GM12801 (cell line): Measurements from ENCODE around the gene GPRIN2.

Source experiments
- CTCF ChIP-seq: IDR thresholded peaks from one replicate; pipeline ENCODE4 v1.5.1; 2011; ENCODE audit warnings: control low read depth; ENCODE audit not compliant: insufficient read length; ENCODE audit errors: extremely low read depth

The GPRIN2 gene

DNA sequence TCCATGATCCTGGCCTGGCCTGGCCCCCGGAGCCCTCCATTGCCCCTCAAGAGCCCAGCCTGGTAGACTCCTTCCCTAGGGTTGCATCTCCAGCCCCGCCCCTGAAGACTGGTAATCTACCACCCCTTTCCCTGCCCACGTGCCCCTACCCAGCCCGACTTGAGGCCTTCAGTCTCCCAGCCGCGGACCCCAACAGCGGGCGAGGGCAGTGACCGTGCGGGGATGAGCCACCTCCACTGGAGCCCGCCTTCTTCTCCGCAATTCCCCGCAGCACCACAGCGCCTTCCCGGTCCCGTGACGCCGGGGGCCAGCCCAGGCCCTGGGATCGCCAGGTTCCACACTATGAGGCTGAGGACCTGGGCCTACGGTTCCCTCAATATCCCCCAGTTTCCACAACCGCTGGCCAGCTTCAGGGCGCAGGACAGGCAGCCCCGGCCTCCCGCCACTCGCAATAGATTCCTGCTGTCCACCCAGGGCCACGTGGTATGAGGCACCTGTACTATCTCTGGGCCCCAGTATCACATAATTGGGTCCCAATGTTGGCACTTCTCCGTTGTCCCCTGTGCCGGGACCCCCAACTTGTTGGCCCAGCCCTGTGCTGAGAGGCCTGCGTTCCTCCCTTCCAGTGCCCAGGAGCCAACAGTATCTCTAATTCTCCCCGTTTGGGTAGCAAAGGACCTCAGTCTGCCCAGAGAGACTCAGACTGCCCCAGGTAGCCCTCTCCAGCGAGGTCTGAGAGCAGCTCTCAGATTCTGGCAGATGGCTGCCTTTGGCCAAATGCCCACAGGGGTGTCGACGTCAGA is 1.1 kb upstream of the GPRIN2 start:
- TF ChIP-seq CTCF, result no peak

GRCh38 chr10:46555713-46556514 is 544 bp downstream of the GPRIN2 start:
- no peak for TF ChIP-seq CTCF

GRCh38 chr10:46555366-46555712 is 1.1 kb downstream of the GPRIN2 start:
- no peak for TF ChIP-seq CTCF

- no peak for TF ChIP-seq CTCF
Observed at GRCh38 chr10:46554166-46554781, 2.2 kb downstream of the GPRIN2 start.

DNA sequence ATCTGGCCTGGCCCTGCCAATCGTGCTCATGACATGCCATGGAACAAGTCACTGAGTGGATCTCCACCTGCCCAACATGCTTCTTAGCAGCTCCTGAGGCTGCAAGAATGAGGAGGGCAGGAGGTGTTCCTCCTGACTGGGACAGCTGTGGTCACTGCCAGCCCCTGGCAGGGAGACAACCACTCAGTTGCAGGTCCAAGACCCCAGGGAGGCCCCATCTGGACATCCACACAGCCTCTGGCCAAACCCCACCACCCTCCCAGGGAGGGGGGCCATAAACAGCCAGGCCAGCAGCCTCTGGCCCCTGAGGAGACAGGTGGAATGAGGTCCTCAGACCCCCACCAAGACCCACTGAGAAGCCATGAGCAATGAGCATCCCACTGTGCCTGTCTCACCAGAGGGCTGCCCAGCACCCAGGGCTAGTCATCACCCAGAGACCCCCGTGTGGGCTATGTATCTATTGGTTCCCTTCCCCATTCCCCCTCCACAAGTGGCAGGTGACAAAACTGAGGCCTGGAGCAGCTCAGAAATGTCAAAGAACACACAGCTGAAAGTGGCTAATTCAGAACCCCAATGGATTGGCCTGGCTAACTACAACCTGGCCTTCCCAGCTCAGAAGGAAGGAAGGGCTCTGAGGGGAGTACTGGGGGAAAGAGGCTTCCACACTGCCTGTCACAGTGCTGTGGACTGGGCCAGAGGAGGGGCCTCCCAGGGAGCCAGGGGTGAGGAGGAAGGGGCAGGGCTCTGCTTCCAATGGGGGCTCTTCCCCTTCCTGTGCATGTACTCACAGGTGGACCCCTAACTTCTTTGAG is 3.0 kb downstream of the GPRIN2 start:
- TF ChIP-seq CTCF, result no peak

- TF ChIP-seq CTCF, result no peak
Observed at GRCh38 chr10:46552526-46553237, 3.8 kb downstream of the GPRIN2 start.
